ENCODE results near the gene STARD13.

STARD13 gene

GRCh38 chr13:33111414-33112110, 174.0 kb downstream of the STARD13 start:
- no peak for DNase-seq (ENCODE audit: low read depth in 2 of 2)

GRCh38 chr13:33110713-33111413, 174.7 kb downstream of the STARD13 start:
- no peak for DNase-seq (ENCODE audit: low read depth in 2 of 2)

GRCh38 chr13:33110386-33110712, 175.2 kb downstream of the STARD13 start:
- DNase-seq (ENCODE audit: low read depth in 2 of 2) = no peak

- DNase-seq (ENCODE audit: low read depth in 2 of 2) = no peak
Measured at GRCh38 chr13:33109801-33110200, 175.8 kb downstream of the STARD13 start.

GRCh38 chr13:33109271-33109697, 176.3 kb downstream of the STARD13 start:
- DNase-seq (ENCODE audit: low read depth in 2 of 2) = no peak

GRCh38 chr13:33108620-33109019, 176.9 kb downstream of the STARD13 start:
- DNase-seq (ENCODE audit: low read depth in 2 of 2) = no peak

- no peak for DNase-seq (ENCODE audit: low read depth in 2 of 2)
Measured at GRCh38 chr13:33107361-33107760, 178.2 kb downstream of the STARD13 start.

- no peak for DNase-seq (ENCODE audit: low read depth in 2 of 2)
Measured at GRCh38 chr13:33106656-33107360, 178.7 kb downstream of the STARD13 start.

GRCh38 chr13:33105387-33106005, 180.1 kb downstream of the STARD13 start:
- no peak for DNase-seq (ENCODE audit: low read depth in 2 of 2)

GRCh38 chr13:33103457-33103856, 182.1 kb downstream of the STARD13 start:
- DNase-seq (ENCODE audit: low read depth in 2 of 2) = no peak

- DNase-seq (ENCODE audit: low read depth in 2 of 2) = no peak
Measured at GRCh38 chr13:33101835-33102234, 183.7 kb downstream of the STARD13 start.

- no peak for DNase-seq (ENCODE audit: low read depth in 2 of 2)
Measured at GRCh38 chr13:33100886-33101285, 184.7 kb downstream of the STARD13 start.

- DNase-seq (ENCODE audit: low read depth in 2 of 2) = no peak
Measured at GRCh38 chr13:33099860-33100259, 185.7 kb downstream of the STARD13 start.

- DNase-seq (ENCODE audit: low read depth in 2 of 2) = no peak
Measured at GRCh38 chr13:33096886-33097605, 188.5 kb downstream of the STARD13 start.

GRCh38 chr13:33092073-33092987, 193.2 kb downstream of the STARD13 start:
- no peak for DNase-seq (ENCODE audit: low read depth in 2 of 2)

GRCh38 chr13:33091415-33091774, 194.2 kb downstream of the STARD13 start:
- DNase-seq (ENCODE audit: low read depth in 2 of 2) = no peak

GRCh38 chr13:33090755-33091414, 194.7 kb downstream of the STARD13 start:
- no peak for DNase-seq (ENCODE audit: low read depth in 2 of 2)

GRCh38 chr13:33089311-33089710, 196.2 kb downstream of the STARD13 start:
- DNase-seq (ENCODE audit: low read depth in 2 of 2) = no peak

- no peak for DNase-seq (ENCODE audit: low read depth in 2 of 2)
Measured at GRCh38 chr13:33087790-33088189, 197.8 kb downstream of the STARD13 start.

GRCh38 chr13:33087091-33087490, 198.5 kb downstream of the STARD13 start:
- DNase-seq (ENCODE audit: low read depth in 2 of 2) = no peak

Data from stimulated activated CD8-positive, alpha-beta memory T cell treated with anti-CD3 and anti-CD28 coated beads, Interleukin-7, amount 100 ng/mL, for 1 hour (primary cell).